Motor neuron (in vitro differentiated cells): ENCODE results near the gene DLST. TPM values are rescaled to one million over a fixed set of nuclear protein-coding genes. Genes with fewer than 3 reads are reported as not detected.

Experiments used
- ATAC-seq, 8 experiments: fragments of 200-7000 bp; cut with Tn5 transposase; replicated peaks in 6 of 8; 2 replicates each; pipeline ENCODE4 v1.8.0; 2021; ENCODE audit warnings: mild to moderate bottlenecking in 8 of 8, moderate library complexity in 8 of 8
- H3K27ac ChIP-seq, 2 donors: fragments of 250-450 bp; sonication (Bioruptor Pico); 2 replicates each; pipeline ENCODE4 v1.9.0; 2021; ENCODE audit warnings: antibody characterized with exemption in 2 of 2, mild to moderate bottlenecking in 2 of 2, moderate library complexity in 1 of 2
- H3K4me1 ChIP-seq, 2 donors: fragments of 250-450 bp; sonication (Bioruptor Pico); replicated peaks in 1 of 2; 2 replicates each; pipeline ENCODE4 v1.6.1; 2021; ENCODE audit warnings: antibody characterized with exemption in 2 of 2, mild to moderate bottlenecking in 2 of 2, moderate library complexity in 1 of 2
- H3K4me3 ChIP-seq, 5 donors: fragments of 250-450 bp; sonication (Bioruptor Pico); 2 replicates each; pipeline ENCODE4 v1.9.0; 2021; ENCODE audit warnings: antibody characterized with exemption in 5 of 5, mild to moderate bottlenecking in 5 of 5, moderate library complexity in 4 of 5
- WGBS, 10 experiments: fragments of 450-650 bp; shearing (Covaris generic); methylation state at CpG; one replicate each; pipeline ENCODE4 v1.0.0; 2022; 5-methylcytosine and 5-hydroxymethylcytosine counted together
- in situ Hi-C, 9 experiments: fragments of 400-800 bp; cut with MboI; loops; one replicate each; pipeline ENCODE4 v1.15.0; 2021; ENCODE audit warnings: low sequenced_read_pairs in 9 of 9, low pct_unique_long_range_greater_than_20kb in 2 of 9; ENCODE audit not compliant: unreplicated experiment in 9 of 9
- total RNA-seq, 8 experiments: library from RNA; unstranded; fragments of 300-600 nt; gene quantifications; 2 replicates each; pipeline versions ENCODE4 v1.2.3 to v1.2.4, GENCODE V29; 2022

DLST gene
- total RNA-seq, 8 experiments from 2014 or later: 30.3 to 106 (median 51.6) TPM

DNA sequence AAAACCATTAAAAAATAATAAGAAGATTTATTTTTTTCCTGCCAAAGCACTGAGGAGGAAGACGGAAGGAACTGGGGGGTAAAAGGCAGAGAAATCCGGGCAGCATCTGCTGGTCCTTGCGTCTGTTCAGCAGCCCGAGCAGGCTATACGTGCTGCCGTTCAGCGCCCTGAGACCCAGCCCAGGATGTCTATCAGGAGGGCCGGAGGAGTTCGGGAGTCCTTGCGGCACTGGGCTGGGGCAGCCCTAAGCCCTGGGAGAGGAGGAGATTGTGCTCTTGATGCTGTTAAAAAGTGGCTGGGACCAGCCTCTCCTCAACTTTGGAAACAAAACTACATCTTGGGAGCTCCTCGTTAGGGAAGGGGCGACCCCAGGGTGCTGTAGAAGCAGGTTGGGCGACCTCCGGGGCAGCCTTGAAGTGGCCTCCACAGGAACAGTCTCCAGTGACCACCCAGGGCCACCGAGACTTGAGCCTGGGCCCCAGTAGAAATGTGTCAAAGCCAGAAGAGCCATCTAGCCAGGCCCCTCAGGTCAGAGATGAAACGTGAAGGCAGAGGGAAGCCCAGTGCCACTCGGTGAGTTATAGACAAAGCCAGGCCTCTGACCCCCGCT, 59.3 kb downstream of the DLST start:
- no peak overlapping the region for H3K4me3 ChIP-seq
- H3K27ac ChIP-seq: peak overlapping the region in 1 of 2 donors; percentile 70
- 60 to 100% (median 83%) methylated on average over 1 to 5 of the region's 18 CpGs; no CpG with 5 or more reads in 3 of the 10 experiments for WGBS, 10 experiments
- ATAC-seq: peak in 1 of 8 experiments; percentile 2
- H3K4me1 ChIP-seq: peaks cover 11 to 16% of the 10 kb centered on the region in 2 donors
- in situ Hi-C loops: loop anchor here in 1 of 9 experiments (25.0 kb wide), 1 partner anchor 146 kb away; no protein-coding TSS in a partner anchor

DNA sequence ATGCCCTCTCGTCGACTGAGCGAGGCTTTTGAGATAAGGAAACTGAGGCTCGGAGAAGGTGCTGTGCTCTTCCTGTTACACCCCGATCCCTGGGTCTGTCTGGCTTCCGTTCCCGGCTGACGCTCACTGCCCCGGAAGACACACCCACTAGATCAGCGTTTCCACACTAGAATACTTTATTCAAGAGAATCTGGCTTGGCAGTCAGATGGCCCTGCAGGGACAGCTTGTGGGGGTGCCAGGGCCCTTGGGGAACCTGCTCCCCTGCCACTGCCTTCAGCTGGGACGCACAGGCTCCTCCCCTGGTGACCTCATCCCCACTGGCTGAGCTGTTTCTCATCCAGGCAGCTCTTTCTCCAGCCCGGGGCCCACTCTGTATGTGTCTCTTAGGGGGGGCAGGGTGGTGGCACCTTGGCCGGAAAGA, 60.0 kb downstream of the DLST start:
- ATAC-seq: peak; percentile 57 to 96 (median 93)
- H3K4me3 ChIP-seq: no peak overlapping the region
- peak overlapping the region in 1 of 2 donors; percentile 70 for H3K27ac ChIP-seq
- in situ Hi-C loops: loop anchor here in 1 of 9 experiments (25.0 kb wide), 1 partner anchor 146 kb away; no protein-coding TSS in a partner anchor
- peaks cover 11 to 19% of the 10 kb centered on the region in 2 donors for H3K4me1 ChIP-seq
- WGBS, 10 experiments: 0 to 68% (median 51%) methylated on average over 1 to 8 of the region's 13 CpGs; no CpG with 5 or more reads in 2 of the 10 experiments

DNA sequence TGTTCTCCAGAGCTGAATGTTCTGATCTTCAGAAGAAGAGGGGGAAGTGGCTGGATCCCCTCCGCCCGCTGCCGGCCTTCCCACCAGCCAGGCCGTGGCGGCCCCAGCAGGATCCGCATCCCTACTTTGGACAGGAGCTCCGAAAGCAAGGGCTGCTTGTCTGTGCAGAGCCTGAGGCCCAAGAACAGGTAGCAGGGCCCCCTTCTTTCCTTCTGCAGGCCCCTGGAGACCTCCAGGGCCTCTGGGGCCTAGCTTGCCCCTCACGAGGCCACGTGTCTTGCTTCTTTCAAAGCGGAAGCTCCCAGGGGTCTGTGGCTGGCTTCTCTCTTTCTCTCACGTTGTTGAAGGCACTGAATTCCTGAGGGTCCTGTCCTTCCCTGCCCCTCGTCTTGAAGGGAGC, 60.5 kb downstream of the DLST start:
- Histone ChIP-seq H3K27ac (peak overlapping the region in 1 of 2 donors; percentile 70), H3K4me3 (no peak overlapping the region), H3K4me1 (peaks cover 11 to 20% of the 10 kb centered on the region in 2 donors)
- in situ Hi-C loops: loop anchor here in 1 of 9 experiments (25.0 kb wide), 1 partner anchor 145 kb away; no protein-coding TSS in a partner anchor
- peak in 5 of 8 experiments; percentile 19 to 31 (median 26) for ATAC-seq
- WGBS, 10 experiments: 73 to 100% (median 79%) methylated on average over 4 to 7 of the region's 12 CpGs; no CpG with 5 or more reads in 7 of the 10 experiments

DNA sequence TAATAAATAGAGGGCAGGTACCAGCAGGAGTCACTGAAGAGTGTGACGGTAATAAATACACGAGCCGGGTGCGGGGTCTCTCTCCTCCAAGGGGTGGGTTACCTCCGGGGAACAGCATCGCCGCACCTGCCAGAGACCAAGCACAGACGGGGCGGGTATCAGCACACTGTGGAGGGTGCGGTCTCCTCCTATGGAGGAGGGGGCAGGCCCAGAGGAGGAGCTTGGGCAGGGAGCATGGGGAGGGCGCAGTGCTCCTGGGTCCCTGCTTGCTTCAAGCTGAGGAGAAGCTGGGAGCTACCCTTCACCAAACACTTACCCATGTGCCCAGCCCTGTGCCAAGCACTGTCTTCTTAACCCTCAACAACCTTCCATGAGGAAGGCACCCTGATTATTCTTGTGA, 60.9 kb downstream of the DLST start:
- WGBS, 10 experiments: 83% methylated on average over 4 of the region's 11 CpGs; no CpG with 5 or more reads in 9 of the 10 experiments
- no peak overlapping the region for H3K4me3 ChIP-seq
- no peak for ATAC-seq
- H3K27ac ChIP-seq: peak overlapping the region in 1 of 2 donors; percentile 70
- H3K4me1 ChIP-seq: peaks cover 11 to 20% of the 10 kb centered on the region in 2 donors
- in situ Hi-C loops: loop anchor here in 1 of 9 experiments (25.0 kb wide), 1 partner anchor 145 kb away; no protein-coding TSS in a partner anchor

DNA sequence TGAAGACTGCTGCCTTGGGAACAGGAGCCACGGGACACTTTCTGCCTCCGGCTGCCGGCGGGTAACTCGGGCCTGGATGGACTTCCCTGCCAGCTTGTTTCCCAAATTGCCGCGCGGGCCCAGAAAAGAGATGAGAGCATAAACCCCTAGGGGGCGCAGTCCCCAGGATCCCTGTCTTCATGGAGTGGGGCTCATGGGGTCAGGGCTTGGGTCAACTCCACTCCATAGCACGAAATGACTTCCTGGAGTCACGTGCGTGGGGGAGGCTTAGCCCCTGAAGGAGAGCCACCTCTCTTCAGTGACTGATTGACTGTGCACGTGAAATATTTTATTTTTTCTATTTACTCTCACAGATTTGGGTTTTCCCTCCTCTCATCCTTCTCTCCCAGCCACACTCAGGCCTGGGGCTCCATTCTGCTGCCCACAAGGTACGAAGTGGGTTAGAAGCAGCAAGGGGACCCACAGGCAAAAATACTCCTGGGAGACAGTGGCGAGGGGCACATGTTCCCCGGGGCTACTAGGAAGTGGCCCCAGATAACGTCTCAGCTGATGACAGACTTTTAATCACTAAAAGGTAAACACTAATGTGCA, 63.6 kb downstream of the DLST start:
- no peak overlapping the region for H3K27ac ChIP-seq
- H3K4me3 ChIP-seq: no peak overlapping the region
- WGBS, 10 experiments: 33 to 100% (median 68%) methylated on average over 2 to 12 of the region's 17 CpGs; no CpG with 5 or more reads in 2 of the 10 experiments
- in situ Hi-C loops: loop anchor here in 1 of 9 experiments (25.0 kb wide), 1 partner anchor 142 kb away; no protein-coding TSS in a partner anchor
- H3K4me1 ChIP-seq: peaks cover 11 to 20% of the 10 kb centered on the region in 2 donors
- ATAC-seq: peak in 1 of 8 experiments; percentile 13

DNA sequence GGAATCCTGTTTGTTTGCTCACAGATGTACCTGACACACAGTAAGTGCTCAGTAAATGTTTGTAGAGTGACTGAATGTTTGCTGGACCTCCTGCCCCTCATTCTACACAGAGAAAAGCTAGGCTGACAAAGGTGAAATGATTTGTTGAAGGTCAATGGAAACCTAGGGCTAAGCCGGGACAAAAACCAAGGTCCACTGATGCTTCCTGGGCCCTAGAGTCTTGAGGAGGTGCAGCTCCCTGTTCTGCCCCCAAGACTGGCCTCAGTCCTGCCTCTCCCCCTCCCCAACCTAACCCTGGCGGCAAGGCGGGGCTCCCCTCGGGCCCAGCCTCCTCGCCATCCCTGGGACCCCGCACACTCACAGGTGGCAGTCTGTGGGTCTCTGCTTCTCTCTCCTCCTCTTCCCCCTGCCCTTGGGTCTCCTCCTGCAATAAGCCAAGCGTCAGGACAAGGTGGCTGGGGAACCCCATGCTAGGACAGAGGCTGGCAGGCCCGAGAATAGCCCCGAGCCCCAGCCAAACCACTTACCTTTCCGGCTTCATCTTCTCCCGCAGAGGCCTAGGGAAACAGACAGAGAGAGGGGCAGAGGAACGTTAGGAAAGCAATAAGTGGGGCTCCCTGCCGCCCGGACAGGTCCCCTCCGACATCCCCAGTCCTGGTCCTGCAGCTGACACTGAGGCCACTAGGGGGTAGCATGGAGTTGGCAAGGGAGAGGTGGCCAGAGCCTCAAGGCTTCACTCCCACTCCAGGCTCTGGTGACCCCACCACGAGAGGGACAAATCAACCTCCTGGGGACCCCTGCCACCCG, 64.3 kb downstream of the DLST start:
- WGBS, 10 experiments: 14 to 77% (median 46%) methylated on average over 3 to 8 of the region's 17 CpGs; no CpG with 5 or more reads in 4 of the 10 experiments
- in situ Hi-C loops: loop anchor here in 1 of 9 experiments (25.0 kb wide), 1 partner anchor 141 kb away; no protein-coding TSS in a partner anchor

DNA sequence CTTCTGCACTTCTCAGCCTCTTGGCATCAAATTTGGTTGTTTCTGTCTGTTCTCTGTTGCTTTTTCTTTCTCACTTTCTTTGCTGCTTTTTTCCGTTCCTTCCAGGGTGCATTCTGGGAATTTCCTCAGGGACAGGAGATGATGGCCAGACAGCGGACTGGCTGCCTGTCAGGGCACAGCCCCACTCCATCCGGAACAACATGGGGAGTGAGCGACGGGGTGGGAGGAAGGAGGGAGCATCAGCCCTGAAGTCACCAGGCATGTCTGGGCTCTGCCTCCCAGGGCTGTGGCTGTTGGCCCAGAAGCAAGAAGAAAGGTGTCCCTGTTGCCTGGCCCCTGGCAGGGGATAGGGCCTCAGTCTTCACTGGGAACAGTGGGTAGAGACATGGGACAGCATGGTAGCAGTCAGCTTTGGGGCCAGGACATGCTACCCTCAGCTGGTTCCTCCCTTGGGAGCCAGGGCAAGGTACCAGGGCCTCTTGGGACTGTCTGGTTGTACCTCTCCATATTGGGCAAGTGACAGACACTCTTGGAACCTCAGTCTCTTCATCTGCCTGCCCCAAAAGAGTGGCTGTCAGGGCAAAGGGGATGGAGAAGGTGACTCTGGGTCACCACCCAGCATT, 65.1 kb downstream of the DLST start:
- no peak overlapping the region for H3K4me3 ChIP-seq
- H3K4me1 ChIP-seq: peaks cover 15 to 25% of the 10 kb centered on the region in 2 donors
- peak; percentile 8 to 50 (median 18) for ATAC-seq
- WGBS, 10 experiments: 34 to 100% (median 46%) methylated on average over 2 to 4 of the region's 5 CpGs; no CpG with 5 or more reads in 6 of the 10 experiments
- in situ Hi-C loops: loop anchor here in 1 of 9 experiments (25.0 kb wide), 1 partner anchor 141 kb away; no protein-coding TSS in a partner anchor
- H3K27ac ChIP-seq: peak overlapping the region in 1 of 2 donors; percentile 23

More for the DNA sequence above, 64.3 kb downstream of the DLST start:
- Histone ChIP-seq H3K27ac (peak overlapping the region in 1 of 2 donors; percentile 23), H3K4me3 (no peak overlapping the region), H3K4me1 (peaks cover 11 to 24% of the 10 kb centered on the region in 2 donors)
- peak; percentile 66 to 91 (median 74) for ATAC-seq

DNA sequence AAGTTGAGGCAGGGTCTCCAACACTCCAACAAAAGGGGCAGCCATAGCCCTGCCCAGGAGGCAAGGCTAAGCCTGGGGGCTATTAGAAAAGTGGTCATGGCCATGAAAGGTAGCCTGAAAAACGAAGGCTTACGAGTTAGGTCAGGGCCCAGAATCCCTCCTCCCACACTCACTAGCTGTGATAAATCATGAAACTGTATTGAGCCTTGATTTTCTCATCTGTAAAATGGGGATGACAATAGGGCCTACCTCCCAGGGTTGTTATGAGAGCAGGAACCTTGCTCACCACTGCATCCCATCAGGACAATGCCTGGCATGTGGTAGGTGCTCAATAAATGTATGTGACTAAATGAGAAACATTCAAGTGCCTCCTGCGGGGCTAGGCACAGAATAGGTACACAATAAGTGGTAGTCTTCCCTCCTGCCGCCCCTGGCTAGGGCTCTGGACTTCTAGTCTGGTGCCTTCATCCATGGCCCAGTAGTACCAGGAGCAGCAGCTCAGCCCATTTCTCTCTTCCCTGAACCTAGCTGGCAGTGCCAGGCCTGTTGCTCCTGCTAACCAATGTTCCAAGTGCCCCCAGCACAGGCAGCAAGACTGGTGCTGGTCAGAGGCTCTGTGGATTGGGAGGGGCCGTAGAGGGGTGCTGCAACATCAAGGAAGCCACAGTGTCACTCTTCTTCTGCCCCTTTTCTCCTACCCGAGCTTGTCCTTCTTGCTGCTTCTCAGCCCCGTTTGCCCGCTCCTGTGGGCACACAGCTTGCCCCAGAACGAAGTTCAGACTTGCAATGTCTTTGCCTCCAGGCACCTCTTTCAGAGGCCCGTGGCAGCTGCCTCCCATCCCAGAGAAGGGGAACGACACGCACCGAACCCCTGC, 65.9 kb downstream of the DLST start:
- ATAC-seq: no peak
- in situ Hi-C loops: loop anchor here in 1 of 9 experiments (25.0 kb wide), 1 partner anchor 140 kb away; no protein-coding TSS in a partner anchor
- Histone ChIP-seq H3K27ac (no peak overlapping the region), H3K4me1 (peaks cover 10 to 20% of the 10 kb centered on the region in 2 donors), H3K4me3 (no peak overlapping the region)
- 17 to 100% (median 91%) methylated on average over 1 to 5 of the region's 13 CpGs for WGBS, 10 experiments

DNA sequence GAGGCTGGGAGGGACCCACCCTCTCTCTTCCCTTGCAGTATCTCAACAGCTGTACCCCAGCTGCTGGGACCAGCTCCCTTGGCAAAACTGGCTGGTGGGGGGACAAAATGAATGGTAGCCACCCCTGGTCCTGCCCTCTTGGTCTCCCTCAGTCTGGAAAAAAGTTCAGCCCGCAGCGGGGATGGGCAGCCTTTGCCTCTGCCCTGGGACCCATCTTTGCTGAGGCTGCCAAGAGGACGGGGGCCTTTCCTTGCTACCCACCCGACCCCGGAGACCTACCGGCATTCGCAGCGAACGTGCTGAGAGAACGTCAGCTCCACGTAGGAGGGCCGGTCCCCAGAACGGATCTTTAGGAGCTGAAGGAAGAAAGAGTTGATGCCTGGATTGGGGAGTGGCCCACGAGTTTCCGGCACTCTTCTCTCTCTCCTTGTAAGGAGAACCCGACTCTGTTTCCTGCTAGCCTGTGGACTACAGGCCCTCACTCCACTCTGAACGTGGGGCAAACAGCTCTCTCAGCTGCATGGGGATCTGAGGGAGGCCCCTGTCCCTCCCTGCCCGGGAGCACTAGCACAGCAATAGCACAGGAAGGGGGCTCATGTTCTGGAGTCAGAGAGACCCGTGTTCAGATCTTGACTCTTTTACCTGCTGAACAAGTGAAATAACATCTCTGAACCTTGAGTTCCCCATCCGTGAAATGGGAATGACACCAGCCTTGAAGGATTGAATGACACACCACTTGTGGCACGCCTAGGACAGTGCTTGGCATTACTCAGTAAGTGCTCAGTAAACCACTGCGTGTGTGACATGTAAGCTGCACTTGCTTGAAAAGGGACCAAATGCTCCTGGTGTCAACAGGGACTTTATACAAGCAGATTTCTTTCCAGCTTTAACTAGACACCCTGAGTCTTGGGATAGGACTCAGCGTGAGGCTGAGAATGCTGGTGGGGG, 66.8 kb downstream of the DLST start:
- in situ Hi-C loops: loop anchor here in 1 of 9 experiments (25.0 kb wide), 1 partner anchor 139 kb away; no protein-coding TSS in a partner anchor
- ATAC-seq: peak in 1 of 8 experiments; percentile 21
- H3K4me3 ChIP-seq: no peak overlapping the region
- 50 to 100% (median 80%) methylated on average over 1 to 13 of the region's 23 CpGs; no CpG with 5 or more reads in 3 of the 10 experiments for WGBS, 10 experiments
- no peak overlapping the region for H3K27ac ChIP-seq
- peaks cover 10 to 24% of the 10 kb centered on the region in 2 donors for H3K4me1 ChIP-seq

DNA sequence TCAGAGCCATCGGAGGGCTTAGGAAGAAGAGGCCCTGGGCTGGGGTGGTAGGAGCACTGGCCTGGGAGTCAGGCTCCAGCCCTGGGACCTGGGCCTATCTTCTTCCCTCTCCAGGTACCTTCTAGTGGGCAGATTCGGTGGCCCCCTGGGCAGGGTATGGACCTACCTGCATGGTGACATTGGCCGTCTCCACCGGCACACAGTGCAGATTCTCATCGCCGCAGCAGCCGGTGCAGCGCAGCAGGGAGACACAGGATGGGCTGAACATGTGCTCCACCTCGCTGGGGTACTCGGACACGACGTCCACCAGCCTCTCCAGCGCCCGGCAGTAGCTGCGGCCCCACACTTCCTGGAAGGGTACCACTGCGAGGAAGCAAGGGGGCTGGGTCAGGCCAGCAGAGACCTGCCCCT, 67.5 kb downstream of the DLST start:
- H3K4me1 ChIP-seq: peaks cover 17 to 31% of the 10 kb centered on the region in 2 donors
- in situ Hi-C loops: loop anchor here in 1 of 9 experiments (25.0 kb wide), 1 partner anchor 138 kb away; no protein-coding TSS in a partner anchor
- 60 to 100% (median 84%) methylated on average over 1 to 12 of the region's 16 CpGs; no CpG with 5 or more reads in 6 of the 10 experiments for WGBS, 10 experiments
- no peak for ATAC-seq
- H3K27ac ChIP-seq: no peak overlapping the region
- H3K4me3 ChIP-seq: no peak overlapping the region
